ENCODE results near the gene LILRB1.
"Not testable (repeated sequence)": the region's sequence is repeated elsewhere in the genome, so short reads cannot be mapped to it uniquely, and the experiment has no call there.

GRCh38 chr19:54642953-54643352 lies 12.7 kb downstream of the LILRB1 start:
- not testable (repeated sequence) for TF ChIP-seq CTCF (IDR thresholded peaks at IDR 0.05; ENCODE audit: insufficient read depth, low read depth, low read length); EZH2 (IDR thresholded peaks at IDR 0.05; ENCODE audit: insufficient read depth, low read length)

Measured in astrocyte (in vitro differentiated cells and primary cell).